CD4-positive, CD25-positive, alpha-beta regulatory T cell (primary cell): Measurements from ENCODE around the gene TFDP3. TPM values are rescaled to one million over a fixed set of nuclear protein-coding genes. Genes with fewer than 3 reads are reported as not detected.

Experiments used
- ATAC-seq, 2 donors: fragments of 150-1000 bp; cut with Tn5 transposase; one replicate each; pipeline ENCODE4 v1.10.0; 2021; ENCODE audit warnings: low read depth in 2 of 2, moderate number of reproducible peaks in 2 of 2, moderate library complexity in 1 of 2
- DNase-seq, 3 donors: peaks; one replicate each; pipeline versions ENCODE4 v3.0.0 to v3.0.0-alpha.2; 2012 to 2022; ENCODE audit warnings: mixed read lengths in 1 of 3
- H3K27ac ChIP-seq: one replicate; pipeline ENCODE4 v1.7.0; 2013; ENCODE audit warnings: mild to moderate bottlenecking, low read length; ENCODE audit not compliant: insufficient read depth, poor library complexity, severe bottlenecking
- H3K27me3 ChIP-seq: one replicate; pipeline ENCODE4 v1.7.0; 2013; ENCODE audit warnings: low read length; ENCODE audit not compliant: control insufficient read depth, insufficient read depth
- H3K36me3 ChIP-seq: one replicate; pipeline ENCODE4 v1.7.0; 2013; ENCODE audit warnings: mild to moderate bottlenecking, low read length, moderate library complexity; ENCODE audit not compliant: control insufficient read depth, insufficient read depth
- H3K4me1 ChIP-seq: 2 replicates; pipeline ENCODE4 v1.7.0; 2013; ENCODE audit warnings: mild to moderate bottlenecking, low read length; ENCODE audit not compliant: insufficient read depth, control insufficient read depth, poor library complexity, severe bottlenecking
- H3K4me3 ChIP-seq: one replicate; pipeline ENCODE4 v1.7.0; 2013; ENCODE audit warnings: low read depth, mild to moderate bottlenecking, low read length, moderate library complexity
- H3K9me3 ChIP-seq, 2 experiments: 1 replicate in 1 of 2; 2 replicates in 1 of 2; pipeline ENCODE4 v1.7.0; 2013; ENCODE audit warnings: low read length in 2 of 2, mild to moderate bottlenecking in 1 of 2, moderate library complexity in 1 of 2; ENCODE audit not compliant: control insufficient read depth in 2 of 2
- H3K27ac Mint-ChIP-seq, 3 donors: one replicate each; pipeline ENCODE4 v1.8.0; 2020 to 2022; ENCODE audit warnings: mild to moderate bottlenecking in 3 of 3, mixed read lengths in 3 of 3, moderate library complexity in 2 of 3
- H3K27me3 Mint-ChIP-seq: one replicate; pipeline ENCODE4 v1.8.0; 2022; ENCODE audit warnings: mild to moderate bottlenecking, mixed read lengths
- H3K36me3 Mint-ChIP-seq: one replicate; pipeline ENCODE4 v1.8.0; 2020; ENCODE audit warnings: mixed read lengths
- H3K4me1 Mint-ChIP-seq, 4 donors: one replicate each; pipeline ENCODE4 v1.8.0; 2020 to 2022; ENCODE audit warnings: mixed read lengths in 4 of 4, mild to moderate bottlenecking in 1 of 4
- H3K4me3 Mint-ChIP-seq, 4 donors: one replicate each; pipeline ENCODE4 v1.8.0; 2020 to 2022; ENCODE audit warnings: mild to moderate bottlenecking in 4 of 4, mixed read lengths in 4 of 4, moderate library complexity in 3 of 4
- H3K9me3 Mint-ChIP-seq, 7 donors: one replicate each; pipeline ENCODE4 v1.8.0; 2020 to 2022; ENCODE audit warnings: mixed read lengths in 7 of 7, mild to moderate bottlenecking in 3 of 7, moderate library complexity in 2 of 7
- polyA plus RNA-seq, 4 donors: library from polyadenylated mRNA; unstranded; fragments of 300-500 nt; fragmentation: Illumina TruSeq; gene quantifications; one replicate each; pipeline ENCODE4 v1.2.3, GENCODE V29; 2021
- total RNA-seq: library from RNA; stranded (reverse); gene quantifications from one replicate; pipeline ENCODE4 v1.2.3, GENCODE V29; 2022

TFDP3 gene
- total and polyA plus RNA-seq, 5 donors from 2014 or later, result not detected

GRCh38 chrX:133214301-133214700 lies 3.9 kb downstream of the TFDP3 start:
- H3K27ac Mint-ChIP-seq, result no peak overlapping the region
- Histone ChIP-seq H3K27ac (no peak overlapping the region), H3K9me3 (no peaks in the 10 kb centered on the region), H3K4me3 (no peak overlapping the region), H3K36me3 (no peaks in the 10 kb centered on the region), H3K4me1 (no peaks in the 10 kb centered on the region), H3K27me3 (no peaks in the 10 kb centered on the region)
- no peaks in the 10 kb centered on the region for H3K36me3 Mint-ChIP-seq
- no peak for DNase-seq
- no peak for ATAC-seq
- H3K4me3 Mint-ChIP-seq, result no peak overlapping the region
- H3K9me3 Mint-ChIP-seq, result no peaks in the 10 kb centered on the region
- H3K27me3 Mint-ChIP-seq, result no peaks in the 10 kb centered on the region
- H3K4me1 Mint-ChIP-seq, result no peaks in the 10 kb centered on the region

- Mint-ChIP-seq H3K4me1 (no peaks in the 10 kb centered on the region), H3K4me3 (no peak overlapping the region), H3K9me3 (no peaks in the 10 kb centered on the region), H3K27ac (no peak overlapping the region), H3K27me3 (no peaks in the 10 kb centered on the region), H3K36me3 (no peaks in the 10 kb centered on the region)
- Histone ChIP-seq H3K36me3 (no peaks in the 10 kb centered on the region), H3K27ac (no peak overlapping the region), H3K27me3 (no peaks in the 10 kb centered on the region), H3K9me3 (no peaks in the 10 kb centered on the region), H3K4me3 (no peak overlapping the region), H3K4me1 (no peaks in the 10 kb centered on the region)
- ATAC-seq (no peak), DNase-seq (no peak)
These were observed 5.0 kb downstream of the TFDP3 start for GRCh38 chrX:133213117-133213516.

GRCh38 chrX:133207751-133208150 lies 10.4 kb downstream of the TFDP3 start:
- Mint-ChIP-seq H3K9me3 (peaks cover 0 to 2% (median 0%) of the 10 kb centered on the region in 7 donors), H3K4me1 (no peaks in the 10 kb centered on the region), H3K27ac (no peak overlapping the region), H3K27me3 (no peaks in the 10 kb centered on the region), H3K36me3 (no peaks in the 10 kb centered on the region), H3K4me3 (no peak overlapping the region)
- Histone ChIP-seq H3K36me3 (no peaks in the 10 kb centered on the region), H3K27me3 (no peaks in the 10 kb centered on the region), H3K27ac (no peak overlapping the region), H3K9me3 (no peaks in the 10 kb centered on the region), H3K4me1 (no peaks in the 10 kb centered on the region), H3K4me3 (no peak overlapping the region)
- ATAC-seq, result no peak
- DNase-seq, result no peak

- no peaks in the 10 kb centered on the region for H3K36me3 Mint-ChIP-seq
- H3K4me3 ChIP-seq, result no peak overlapping the region
- no peaks in the 10 kb centered on the region for H3K9me3 ChIP-seq
- DNase-seq (no peak), ATAC-seq (no peak)
- H3K4me3 Mint-ChIP-seq, result no peak overlapping the region
- H3K27ac ChIP-seq, result no peak overlapping the region
- no peaks in the 10 kb centered on the region for H3K27me3 ChIP-seq
- H3K9me3 Mint-ChIP-seq, result peaks cover 0 to 3% (median 0%) of the 10 kb centered on the region in 7 donors
- H3K27ac Mint-ChIP-seq, result no peak overlapping the region
- no peaks in the 10 kb centered on the region for H3K4me1 ChIP-seq
- no peaks in the 10 kb centered on the region for H3K27me3 Mint-ChIP-seq
- H3K4me1 Mint-ChIP-seq, result no peaks in the 10 kb centered on the region
- H3K36me3 ChIP-seq, result no peaks in the 10 kb centered on the region
These were observed 26.5 kb downstream of the TFDP3 start for GRCh38 chrX:133191739-133192039.

GRCh38 chrX:133190877-133191738 lies 27.0 kb downstream of the TFDP3 start:
- Mint-ChIP-seq H3K4me1 (no peaks in the 10 kb centered on the region), H3K27ac (no peak overlapping the region), H3K9me3 (no peaks in the 10 kb centered on the region), H3K36me3 (no peaks in the 10 kb centered on the region), H3K27me3 (no peaks in the 10 kb centered on the region), H3K4me3 (no peak overlapping the region)
- no peaks in the 10 kb centered on the region for H3K9me3 ChIP-seq
- H3K27ac ChIP-seq, result no peak overlapping the region
- no peak overlapping the region for H3K4me3 ChIP-seq
- no peak for DNase-seq
- no peak for ATAC-seq
- no peaks in the 10 kb centered on the region for H3K27me3 ChIP-seq
- no peaks in the 10 kb centered on the region for H3K36me3 ChIP-seq
- H3K4me1 ChIP-seq, result no peaks in the 10 kb centered on the region

- Histone ChIP-seq H3K27ac (no peak overlapping the region), H3K4me3 (no peak overlapping the region), H3K27me3 (no peaks in the 10 kb centered on the region), H3K36me3 (no peaks in the 10 kb centered on the region), H3K4me1 (no peaks in the 10 kb centered on the region), H3K9me3 (no peaks in the 10 kb centered on the region)
- Mint-ChIP-seq H3K9me3 (no peaks in the 10 kb centered on the region), H3K27ac (no peak overlapping the region), H3K4me1 (no peaks in the 10 kb centered on the region), H3K27me3 (no peaks in the 10 kb centered on the region), H3K36me3 (no peaks in the 10 kb centered on the region), H3K4me3 (no peak overlapping the region)
- ATAC-seq (no peak), DNase-seq (no peak)
These were observed 29.0 kb downstream of the TFDP3 start for GRCh38 chrX:133189195-133189594.

- Histone ChIP-seq H3K4me1 (no peaks in the 10 kb centered on the region), H3K27me3 (no peaks in the 10 kb centered on the region), H3K9me3 (no peaks in the 10 kb centered on the region), H3K4me3 (no peak overlapping the region), H3K27ac (no peak overlapping the region), H3K36me3 (no peaks in the 10 kb centered on the region)
- H3K27me3 Mint-ChIP-seq, result no peaks in the 10 kb centered on the region
- H3K4me1 Mint-ChIP-seq, result no peaks in the 10 kb centered on the region
- no peaks in the 10 kb centered on the region for H3K36me3 Mint-ChIP-seq
- DNase-seq, result no peak
- no peaks in the 10 kb centered on the region for H3K9me3 Mint-ChIP-seq
- no peak overlapping the region for H3K4me3 Mint-ChIP-seq
- no peak overlapping the region for H3K27ac Mint-ChIP-seq
- no peak for ATAC-seq
These were observed 29.5 kb downstream of the TFDP3 start for GRCh38 chrX:133188631-133189030.

- Histone ChIP-seq H3K4me3 (no peak overlapping the region), H3K9me3 (no peaks in the 10 kb centered on the region), H3K27me3 (no peaks in the 10 kb centered on the region), H3K4me1 (no peaks in the 10 kb centered on the region), H3K36me3 (no peaks in the 10 kb centered on the region), H3K27ac (no peak overlapping the region)
- Mint-ChIP-seq H3K4me3 (peak overlapping the region in 1 of 4 donors; percentile 63), H3K27me3 (no peaks in the 10 kb centered on the region), H3K4me1 (no peaks in the 10 kb centered on the region), H3K27ac (no peak overlapping the region), H3K9me3 (no peaks in the 10 kb centered on the region), H3K36me3 (no peaks in the 10 kb centered on the region)
- no peak for DNase-seq
- no peak for ATAC-seq
These were observed 32.2 kb downstream of the TFDP3 start for GRCh38 chrX:133185938-133186337.
